GM08714 (cell line): ENCODE data around the gene GFAP.

Experiments used
- H3K4me3 ChIP-seq: fragments of 200-500 bp; sonication (Bioruptor generic); 2 replicates; pipeline ENCODE4 v1.5.1; 2014; ENCODE audit warnings: mild to moderate bottlenecking, low read length, inconsistent platforms
- ZNF274 ChIP-seq: IDR thresholded peaks from 2 replicates; pipeline ENCODE4 v1.6.1; 2012; ENCODE audit warnings: mild to moderate bottlenecking, low read depth, low read length

Gene GFAP

GRCh38 chr17:44905006-44906000 is 10.0 kb downstream of the GFAP start:
- no peak for TF ChIP-seq ZNF274

GRCh38 chr17:44904001-44904984 is 11.0 kb downstream of the GFAP start:
- no peak overlapping the region for H3K4me3 ChIP-seq
- no peak for TF ChIP-seq ZNF274

More at GRCh38 chr17:44905006-44906000, 10.0 kb downstream of the GFAP start:
- H3K4me3 ChIP-seq: no peak overlapping the region

DNA sequence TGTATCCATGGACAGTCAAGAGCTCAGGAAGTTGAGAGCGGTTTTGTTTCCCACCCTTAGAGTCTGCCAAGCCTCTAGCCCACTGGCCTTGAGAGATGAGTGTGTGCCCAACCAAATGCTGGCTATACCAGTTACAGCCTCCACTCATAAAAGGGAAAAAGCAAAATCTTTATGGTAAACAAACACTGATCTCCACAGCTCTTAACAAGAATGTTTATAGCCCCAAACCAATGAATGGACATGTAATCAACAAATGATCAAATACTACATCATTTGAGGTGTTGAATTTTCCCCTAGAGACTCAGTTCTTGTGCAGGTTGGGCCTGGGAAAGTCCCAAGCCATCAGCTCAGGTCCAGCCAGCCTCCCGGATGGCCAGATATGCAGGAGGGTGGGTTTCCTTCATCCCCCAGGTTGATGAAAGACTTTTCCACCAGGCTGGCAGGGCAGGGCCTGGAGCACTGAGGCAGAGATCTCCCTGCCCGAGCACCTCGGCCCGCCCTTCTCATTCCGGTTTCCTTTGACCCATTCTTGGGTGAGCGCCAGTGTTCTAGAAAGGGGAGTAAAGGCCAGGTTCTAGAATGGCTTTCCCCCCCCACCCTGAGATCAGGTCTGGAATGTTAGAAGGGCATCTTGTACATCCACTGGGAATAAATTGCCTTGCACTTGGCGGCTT is 12.2 kb downstream of the GFAP start:
- no peak overlapping the region for H3K4me3 ChIP-seq
- no peak for TF ChIP-seq ZNF274

DNA sequence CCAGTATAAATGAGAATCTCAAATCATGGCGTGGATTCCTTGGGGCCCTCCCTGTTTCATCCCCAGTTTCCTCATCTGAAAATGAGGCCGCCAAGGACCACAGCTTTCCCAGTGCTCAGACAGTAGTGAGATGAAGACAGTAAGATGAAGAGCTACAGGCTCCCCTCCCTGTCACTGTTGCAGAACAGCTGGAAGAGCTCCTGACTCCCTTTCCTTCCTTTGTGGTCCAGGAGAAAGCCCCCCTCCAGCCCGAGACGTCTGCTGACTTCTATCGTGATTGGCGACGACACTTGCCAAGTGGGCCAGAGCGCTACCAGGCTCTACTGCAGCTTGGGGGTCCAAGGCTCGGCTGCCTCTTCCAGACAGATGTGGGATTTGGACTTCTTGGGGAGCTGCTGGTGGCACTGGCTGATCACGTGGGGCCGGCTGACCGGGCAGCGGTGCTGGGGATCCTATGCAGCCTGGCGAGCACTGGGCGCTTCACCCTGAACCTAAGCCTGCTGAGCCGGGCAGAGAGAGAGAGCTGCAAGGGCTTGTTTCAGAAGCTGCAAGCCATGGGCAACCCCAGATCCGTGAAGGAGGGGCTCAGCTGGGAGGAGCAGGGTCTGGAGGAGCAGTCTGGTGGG is 13.1 kb downstream of the GFAP start:
- no peak overlapping the region for H3K4me3 ChIP-seq
- no peak for TF ChIP-seq ZNF274

- no peak overlapping the region for H3K4me3 ChIP-seq
- TF ChIP-seq ZNF274: no peak
These were observed 13.8 kb downstream of the GFAP start for GRCh38 chr17:44901411-44901921.

DNA sequence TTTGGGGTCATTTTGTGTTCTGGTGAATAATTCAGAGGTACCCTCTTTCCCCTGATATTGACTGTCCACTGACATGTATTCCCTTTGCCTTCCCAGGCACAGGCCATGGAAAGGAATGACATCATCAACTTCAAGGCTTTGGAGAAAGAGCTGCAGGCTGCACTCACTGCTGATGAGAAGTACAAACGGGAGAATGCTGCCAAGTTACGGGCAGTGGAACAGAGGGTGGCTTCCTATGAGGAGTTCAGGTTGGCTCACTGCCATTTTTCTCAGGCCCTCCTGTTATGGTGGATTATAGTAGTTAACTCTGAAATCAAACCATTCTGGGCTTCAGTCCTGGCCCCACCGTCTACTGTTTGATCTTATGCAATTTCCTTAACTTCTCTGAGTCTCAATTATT is 14.4 kb downstream of the GFAP start:
- no peak overlapping the region for H3K4me3 ChIP-seq
- TF ChIP-seq ZNF274: no peak

DNA sequence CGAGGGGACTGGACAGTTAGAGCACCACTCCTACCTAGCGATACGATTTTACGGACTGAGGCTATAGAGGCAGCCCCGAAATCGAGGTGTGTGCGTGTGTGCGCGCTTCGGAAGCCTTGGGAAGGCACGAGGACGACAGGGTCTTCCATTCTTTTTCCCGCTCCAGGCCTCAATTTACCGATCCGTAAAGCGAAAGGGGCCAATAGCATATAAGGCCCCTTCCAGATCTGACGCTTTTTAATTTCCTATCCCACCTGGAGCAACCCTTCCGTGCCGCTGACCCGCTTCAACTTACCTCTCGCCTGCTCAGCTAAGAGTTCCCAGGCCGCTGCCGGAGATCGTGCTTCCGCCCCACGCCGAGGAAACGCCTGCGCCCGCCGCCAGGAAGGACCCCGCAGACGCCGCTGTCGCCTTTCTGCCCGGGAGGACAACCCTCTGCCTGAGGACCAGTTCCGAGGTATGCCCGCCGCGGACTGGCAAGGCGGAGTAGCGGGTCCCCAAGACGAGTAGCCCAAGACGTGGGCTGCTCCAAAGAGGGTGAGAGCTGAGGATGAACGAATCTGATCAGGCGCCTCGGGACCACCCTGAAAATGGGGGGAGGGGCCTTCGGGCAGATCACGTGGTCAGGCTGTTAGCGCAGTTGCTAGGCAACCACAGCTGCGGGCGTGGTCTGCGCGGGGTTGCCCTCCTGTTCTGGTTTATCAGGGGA is 16.1 kb downstream of the GFAP start, which contains the start of gene EFTUD2:
EFTUD2 (minus strand) TSS at position 372 of the 709 bp plus-strand sequence. CDS start 4,924 bp downstream, outside the sequence.
- peak within 1 kb of the TSS; percentile 74 for H3K4me3 ChIP-seq
- TF ChIP-seq ZNF274: no peak

- no peak for TF ChIP-seq ZNF274
These were observed 16.6 kb downstream of the GFAP start for GRCh38 chr17:44898768-44899073.

GRCh38 chr17:44894642-44895041 is 20.7 kb downstream of the GFAP start:
- no peak for TF ChIP-seq ZNF274

More at GRCh38 chr17:44898768-44899073, 16.6 kb downstream of the GFAP start:
- peak overlapping the region; percentile 74 for H3K4me3 ChIP-seq

DNA sequence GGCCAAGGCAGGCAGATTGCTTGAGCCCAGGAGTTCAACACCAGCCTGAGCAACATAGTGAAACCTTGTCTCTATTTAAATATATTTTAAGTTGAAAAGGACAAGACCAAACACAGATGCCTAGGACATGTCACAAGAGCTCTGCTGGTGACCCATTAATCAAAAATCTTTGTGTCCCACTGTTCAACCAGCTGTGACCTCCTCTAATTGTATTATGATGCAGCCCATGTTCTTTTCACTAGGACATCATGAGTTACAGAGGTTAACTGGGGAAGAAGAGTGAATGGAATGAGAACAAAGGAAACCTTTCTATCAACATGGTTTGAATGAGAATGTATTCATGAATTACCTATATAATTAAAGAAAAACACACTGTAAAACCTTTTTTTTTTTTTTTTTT is 23.1 kb downstream of the GFAP start:
- H3K4me3 ChIP-seq: no peak overlapping the region
- TF ChIP-seq ZNF274: no peak

More at GRCh38 chr17:44894642-44895041, 20.7 kb downstream of the GFAP start:
- H3K4me3 ChIP-seq: no peak overlapping the region

- TF ChIP-seq ZNF274: no peak
- H3K4me3 ChIP-seq: no peak overlapping the region
These were observed 26.3 kb downstream of the GFAP start for GRCh38 chr17:44889003-44889402.
